MM.1S (cell line): ENCODE data around the gene GART.

ENCODE experiments used
- EZH2 ChIP-seq: fragments of 300-600 bp; sonication (generic); optimal IDR thresholded peaks from 2 replicates; pipeline ENCODE3; 2017; ENCODE audit warnings: low read depth, mild to moderate bottlenecking, antibody characterized with exemption, low read length, mixed read lengths
- EZH2phosphoT487 ChIP-seq: fragments of 300-600 bp; sonication (generic); IDR thresholded peaks from 2 replicates; pipeline ENCODE4 v1.6.1; 2018; ENCODE audit warnings: antibody characterized with exemption, low read length
- TF ChIP-seq, protein P1 (sequence below): fragments of 300-600 bp; sonication (generic); IDR thresholded peaks from 2 replicates; pipeline ENCODE4 v1.5.1; 2016; ENCODE audit warnings: antibody characterized with exemption, low read length, mixed read lengths

DNA sequence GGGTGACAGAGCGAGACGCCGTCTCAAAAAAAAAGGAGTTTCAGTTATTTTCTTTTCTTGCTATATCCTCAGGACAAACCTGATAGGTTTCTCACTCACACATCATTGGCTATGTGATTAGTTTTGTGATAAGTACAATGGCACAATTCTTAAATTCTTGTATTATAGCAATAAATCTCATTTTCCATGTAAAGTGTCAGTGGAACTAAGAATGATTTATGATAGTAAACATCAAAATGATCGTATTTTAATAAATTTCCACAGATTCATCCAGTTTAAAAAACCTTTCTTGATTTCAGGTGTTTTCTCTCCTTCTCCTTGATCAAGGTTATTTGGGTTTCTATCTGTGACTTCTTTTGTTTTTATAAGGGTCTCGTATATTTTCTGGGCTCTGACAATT lies 53.9 kb downstream of the GART start:
- TF ChIP-seq, protein P1, sequence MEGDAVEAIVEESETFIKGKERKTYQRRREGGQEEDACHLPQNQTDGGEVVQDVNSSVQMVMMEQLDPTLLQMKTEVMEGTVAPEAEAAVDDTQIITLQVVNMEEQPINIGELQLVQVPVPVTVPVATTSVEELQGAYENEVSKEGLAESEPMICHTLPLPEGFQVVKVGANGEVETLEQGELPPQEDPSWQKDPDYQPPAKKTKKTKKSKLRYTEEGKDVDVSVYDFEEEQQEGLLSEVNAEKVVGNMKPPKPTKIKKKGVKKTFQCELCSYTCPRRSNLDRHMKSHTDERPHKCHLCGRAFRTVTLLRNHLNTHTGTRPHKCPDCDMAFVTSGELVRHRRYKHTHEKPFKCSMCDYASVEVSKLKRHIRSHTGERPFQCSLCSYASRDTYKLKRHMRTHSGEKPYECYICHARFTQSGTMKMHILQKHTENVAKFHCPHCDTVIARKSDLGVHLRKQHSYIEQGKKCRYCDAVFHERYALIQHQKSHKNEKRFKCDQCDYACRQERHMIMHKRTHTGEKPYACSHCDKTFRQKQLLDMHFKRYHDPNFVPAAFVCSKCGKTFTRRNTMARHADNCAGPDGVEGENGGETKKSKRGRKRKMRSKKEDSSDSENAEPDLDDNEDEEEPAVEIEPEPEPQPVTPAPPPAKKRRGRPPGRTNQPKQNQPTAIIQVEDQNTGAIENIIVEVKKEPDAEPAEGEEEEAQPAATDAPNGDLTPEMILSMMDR: no peak
- TF ChIP-seq EZH2phosphoT487: no peak
- no peak for TF ChIP-seq EZH2
